ENCODE measurements around the gene IGFL3.
"Not testable (repeated sequence)": the region's sequence is repeated elsewhere in the genome, so short reads cannot be mapped to it uniquely, and the experiment has no call there.

IGFL3 gene

GRCh38 chr19:46118136-46118535 lies 6.4 kb downstream of the IGFL3 start:
- no peak for DNase-seq

GRCh38 chr19:46116121-46116520 lies 8.4 kb downstream of the IGFL3 start:
- DNase-seq: no peak

GRCh38 chr19:46115396-46116106 lies 8.9 kb downstream of the IGFL3 start:
- no peak for DNase-seq

- DNase-seq: no peak
Measured at GRCh38 chr19:46113726-46114125, 10.8 kb downstream of the IGFL3 start.

GRCh38 chr19:46112527-46112926 lies 12.0 kb downstream of the IGFL3 start:
- no peak for DNase-seq

- no peak for DNase-seq
Measured at GRCh38 chr19:46111376-46111775, 13.1 kb downstream of the IGFL3 start.

- no peak for DNase-seq
Measured at GRCh38 chr19:46109876-46110275, 14.6 kb downstream of the IGFL3 start.

- no peak for DNase-seq
Measured at GRCh38 chr19:46107371-46107770, 17.1 kb downstream of the IGFL3 start.

GRCh38 chr19:46102333-46102732 lies 22.2 kb downstream of the IGFL3 start:
- not testable (repeated sequence) for DNase-seq

GRCh38 chr19:46101293-46101692 lies 23.2 kb downstream of the IGFL3 start:
- DNase-seq: no peak

GRCh38 chr19:46100344-46100743 lies 24.1 kb downstream of the IGFL3 start:
- DNase-seq: no peak

- DNase-seq: no peak
Measured at GRCh38 chr19:46090444-46090843, 34.0 kb downstream of the IGFL3 start.

GRCh38 chr19:46089432-46089831 lies 35.1 kb downstream of the IGFL3 start:
- no peak for DNase-seq

GRCh38 chr19:46088101-46088500 lies 36.4 kb downstream of the IGFL3 start:
- DNase-seq: no peak

GRCh38 chr19:46085888-46086287 lies 38.6 kb downstream of the IGFL3 start:
- no peak for DNase-seq

- DNase-seq: no peak
Measured at GRCh38 chr19:46082728-46083050, 41.8 kb downstream of the IGFL3 start.

GRCh38 chr19:46081928-46082727 lies 42.4 kb downstream of the IGFL3 start:
- peak; percentile 37 for DNase-seq

- DNase-seq: no peak
Measured at GRCh38 chr19:46080561-46080960, 43.9 kb downstream of the IGFL3 start.

- DNase-seq: no peak
Measured at GRCh38 chr19:46079576-46079975, 44.9 kb downstream of the IGFL3 start.

GRCh38 chr19:46078573-46079332 lies 45.7 kb downstream of the IGFL3 start:
- not testable (repeated sequence) for DNase-seq

GRCh38 chr19:46077815-46078167 lies 46.7 kb downstream of the IGFL3 start:
- no peak for DNase-seq

GRCh38 chr19:46076951-46077814 lies 47.3 kb downstream of the IGFL3 start:
- peak; percentile 89 for DNase-seq
